HCT116 (cell line): ENCODE measurements around the gene CPNE4. TPM values are rescaled to one million over a fixed set of nuclear protein-coding genes. Genes with fewer than 3 reads are reported as not detected.

Experiments
- ATAC-seq: fragments of 200-7000 bp; cut with Tn5 transposase; 2 replicates; pipeline ENCODE4 v1.9.1; 2020; ENCODE audit warnings: mild to moderate bottlenecking, moderate library complexity
- BruUV-seq: library from RNA; stranded (reverse); fragments of 400-500 nt; replicated peaks from 2 replicates; lab custom pipeline; 2021; lab: Mats Ljungman, UMichigan
- CTCF ChIA-PET: fragments of 300-600 bp; sonication (Branson Sonifier 250); formaldehyde crosslinking; loops from one replicate; lab custom pipeline; 2021; ENCODE audit warnings: antibody characterized with exemption; lab: Charles Lee
- POLR2A ChIA-PET: fragments of 300-600, 350-600 bp; sonication (Branson Sonifier 250); formaldehyde crosslinking; loops from one replicate; lab custom pipeline; 2021; ENCODE audit warnings: antibody characterized with exemption; lab: Charles Lee
- RAD21 ChIA-PET, 2 experiments: fragments of 300-600 bp; sonication (Branson Sonifier 250); formaldehyde crosslinking; loops; one replicate each; lab custom pipeline; 2023; ENCODE audit warnings: low total read pairs in 2 of 2; ENCODE audit not compliant: uncharacterized antibody in 2 of 2, unreplicated experiment in 2 of 2, low non-redundant PET in 1 of 2; lab: Charles Lee
- DNase-seq: peaks from one replicate; pipeline ENCODE4 v3.0.0-alpha.2; 2010; ENCODE audit warnings: low read depth, low spot score
- H2AFZ ChIP-seq: fragments of 200-600 bp; shearing (Covaris generic), sonication (generic); 2 replicates; pipeline ENCODE4 v1.6.1; 2017; ENCODE audit warnings: low read depth, mixed run types, mixed read lengths, antibody characterized with exemption, low read length; ENCODE audit not compliant: poor library complexity, severe bottlenecking
- H3K27ac ChIP-seq: 2 replicates; pipeline ENCODE4 v1.5.1; 2012; ENCODE audit warnings: low read depth, low read length
- H3K27me3 ChIP-seq: fragments of 200-600 bp; sonication (generic); 2 replicates; pipeline ENCODE4 v1.6.1; 2016; ENCODE audit warnings: mixed run types, low read length, mixed read lengths; ENCODE audit not compliant: insufficient read depth
- H3K36me3 ChIP-seq, 2 experiments: fragments of 200-500 bp in 1 of 2; fragments of 200-600 bp in 1 of 2; sonication (Bioruptor generic) in 1 of 2; sonication (generic) in 1 of 2; 2 replicates each; pipeline versions ENCODE4 v1.5.1 to v1.6.1; 2014 to 2016; ENCODE audit warnings: low read length in 2 of 2, inconsistent platforms in 1 of 2, mixed read lengths in 1 of 2, mixed run types in 1 of 2; ENCODE audit not compliant: insufficient read depth in 2 of 2, control insufficient read depth in 1 of 2
- H3K4me1 ChIP-seq, 2 experiments: fragments of 200-600 bp in 1 of 2; sonication (generic) in 1 of 2; 2 replicates each; pipeline versions ENCODE4 v1.5.1 to v1.6.1; 2012 to 2017; ENCODE audit warnings: low read length in 2 of 2, inconsistent platforms in 1 of 2, mild to moderate bottlenecking in 1 of 2, mixed read lengths in 1 of 2, mixed run types in 1 of 2, moderate library complexity in 1 of 2; ENCODE audit not compliant: insufficient read depth in 2 of 2, control insufficient read depth in 1 of 2
- H3K4me2 ChIP-seq: fragments of 200-600 bp; sonication (generic); 2 replicates; pipeline ENCODE4 v1.6.1; 2017; ENCODE audit warnings: mixed run types, low read length, mixed read lengths
- H3K4me3 ChIP-seq, 2 experiments: fragments of 200-600 bp in 1 of 2; sonication (generic) in 1 of 2; replicated peaks in 1 of 2; 2 replicates each; pipeline ENCODE4 v1.5.1; 2011 to 2016; ENCODE audit warnings: low read length in 2 of 2, control low read depth in 1 of 2, low read depth in 1 of 2, mild to moderate bottlenecking in 1 of 2, mixed read lengths in 1 of 2, mixed run types in 1 of 2
- H3K79me2 ChIP-seq: fragments of 200-600 bp; sonication (generic); 2 replicates; pipeline ENCODE4 v1.6.1; 2017; ENCODE audit warnings: mild to moderate bottlenecking, mixed run types, low read length, moderate library complexity, mixed read lengths; ENCODE audit not compliant: insufficient read depth
- H3K9ac ChIP-seq: fragments of 200-600 bp; sonication (generic); 2 replicates; pipeline ENCODE4 v1.6.1; 2016; ENCODE audit warnings: low read length, mixed read lengths
- H3K9me2 ChIP-seq: fragments of 200-600 bp; sonication (generic), shearing (Covaris generic); 2 replicates; pipeline ENCODE4 v1.6.1; 2017; ENCODE audit warnings: mixed run types, mild to moderate bottlenecking, moderate library complexity; ENCODE audit not compliant: insufficient read depth
- H3K9me3 ChIP-seq, 2 experiments: fragments of 200-500 bp in 1 of 2; fragments of 200-600 bp in 1 of 2; sonication (Bioruptor generic) in 1 of 2; sonication (generic) in 1 of 2; 2 replicates each; pipeline ENCODE4 v1.6.1; 2014 to 2017; ENCODE audit warnings: low read length in 2 of 2, mixed read lengths in 2 of 2, inconsistent platforms in 1 of 2, low read depth in 1 of 2, mild to moderate bottlenecking in 1 of 2, mixed run types in 1 of 2, moderate library complexity in 1 of 2; ENCODE audit not compliant: control insufficient read depth in 1 of 2, insufficient read depth in 1 of 2
- H4K20me1 ChIP-seq: fragments of 200-600 bp; sonication (generic), shearing (Covaris generic); 2 replicates; pipeline ENCODE4 v1.6.1; 2017; ENCODE audit warnings: mixed run types, mild to moderate bottlenecking, moderate library complexity; ENCODE audit not compliant: insufficient read depth
- CEBPB ChIP-seq: IDR thresholded peaks from 2 replicates; pipeline ENCODE4 v1.6.1; 2012; ENCODE audit warnings: low read depth
- EGR1 ChIP-seq: IDR thresholded peaks from 2 replicates; pipeline ENCODE4 v1.6.1; 2012; ENCODE audit warnings: low read depth
- EZH2 ChIP-seq: fragments of 200-600 bp; sonication (generic); IDR thresholded peaks from 2 replicates; pipeline ENCODE4 v1.6.1; 2017; ENCODE audit warnings: antibody characterized with exemption, mixed run types
- EZH2phosphoT487 ChIP-seq: fragments of 200-600 bp; IDR thresholded peaks from 2 replicates; pipeline ENCODE4 v1.6.1; 2018; ENCODE audit warnings: antibody characterized with exemption, borderline replicate concordance
- POLR2A ChIP-seq: IDR thresholded peaks from 2 replicates; pipeline ENCODE4 v1.7.0; 2011; ENCODE audit warnings: borderline replicate concordance; ENCODE audit not compliant: insufficient read depth, insufficient read length; ENCODE audit errors: extremely low read depth
- POLR2AphosphoS5 ChIP-seq: IDR thresholded peaks from 2 replicates; pipeline ENCODE4 v1.6.1; 2011; ENCODE audit warnings: mild to moderate bottlenecking, low read depth, low read length, moderate library complexity
- RAD21 ChIP-seq: IDR thresholded peaks from 2 replicates; pipeline ENCODE4 v1.6.1; 2012; ENCODE audit warnings: low read depth, mild to moderate bottlenecking
- SIN3A ChIP-seq: IDR thresholded peaks from 2 replicates; pipeline ENCODE4 v1.6.1; 2012; ENCODE audit warnings: low read depth
- ZBTB33 ChIP-seq: IDR thresholded peaks from 2 replicates; pipeline ENCODE4 v1.6.1; 2011; ENCODE audit warnings: mild to moderate bottlenecking, low read length, moderate library complexity; ENCODE audit not compliant: insufficient replicate concordance; ENCODE audit errors: extremely low read depth
- ZFX ChIP-seq: fragments of 450-650 bp; IDR thresholded peaks from 2 replicates; pipeline ENCODE4 v1.6.1; 2017
- ZNF274 ChIP-seq: fragments of 200-500 bp; sonication (Bioruptor generic); IDR thresholded peaks from 2 replicates; pipeline ENCODE4 v1.6.1; 2014; ENCODE audit warnings: mild to moderate bottlenecking, low read depth, low read length, inconsistent platforms
- intact Hi-C: fragments of 100-400 bp; cut with micrococcal nuclease; formaldehyde crosslinking; loops from 2 replicates; pipeline ENCODE4 v1.10.0; 2022
- total RNA-seq: library from RNA; stranded (reverse); gene quantifications from one replicate; pipeline ENCODE4 v1.2.1, GENCODE V29; 2021; ENCODE audit not compliant: unreplicated experiment

The CPNE4 gene
- total RNA-seq, 1 experiment from 2014 or later: not detected

DNA sequence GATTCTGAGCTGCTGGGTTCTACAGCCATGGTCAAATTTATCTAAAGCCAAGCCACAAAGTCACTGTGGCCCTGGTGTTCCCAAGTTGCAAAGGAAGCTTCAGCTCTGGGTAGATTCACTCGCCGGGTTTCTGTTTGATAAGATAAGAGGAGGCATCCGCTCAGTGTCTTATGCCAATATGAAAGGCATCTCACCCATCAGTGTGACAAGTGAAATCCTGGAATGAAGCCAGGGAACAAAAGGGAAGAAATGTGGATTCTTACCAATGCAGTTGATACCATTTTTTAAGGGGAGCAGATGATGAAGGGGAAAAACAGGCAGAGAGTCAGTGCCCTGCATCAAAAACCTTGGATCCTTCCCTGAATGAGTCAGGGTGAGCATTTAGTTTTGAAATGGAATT, 2.8 kb upstream of the CPNE4 start:
- no peaks in the 10 kb centered on the region for H3K9me2 ChIP-seq
- TF ChIP-seq POLR2A (no peak), ZFX (no peak), CEBPB (no peak), SIN3A (no peak), ZBTB33 (no peak), ZNF274 (no peak), RAD21 (no peak), EZH2phosphoT487 (no peak), EGR1 (no peak), POLR2AphosphoS5 (no peak), EZH2 (no peak)
- H3K9ac ChIP-seq: no peak overlapping the region
- POLR2A ChIA-PET: no interaction called here
- no peaks in the 10 kb centered on the region for H3K79me2 ChIP-seq
- CTCF ChIA-PET: interaction anchor here (1.3 to 1.8 kb wide), 5 partner anchors 8 to 362 kb away, joined by 4 to 10 read pairs (median 9); no protein-coding TSS in a partner anchor
- H3K36me3 ChIP-seq: no peaks in the 10 kb centered on the region
- peaks cover 16% of the 10 kb centered on the region for H3K27me3 ChIP-seq
- no peak for DNase-seq
- no peaks in the 10 kb centered on the region for H4K20me1 ChIP-seq
- no peak for ATAC-seq
- intact Hi-C loops: loop anchor here (5.0 kb wide), 1 partner anchor 360 kb away; no protein-coding TSS in a partner anchor
- no peak overlapping the region for H3K4me2 ChIP-seq
- no peaks in the 10 kb centered on the region for H3K9me3 ChIP-seq
- no peak overlapping the region for H3K4me3 ChIP-seq
- H2AFZ ChIP-seq: no peak overlapping the region
- no peak overlapping the region for H3K27ac ChIP-seq
- RAD21 ChIA-PET: no interaction called here
- BruUV-seq: no TSS peak
- no peaks in the 10 kb centered on the region for H3K4me1 ChIP-seq
